ENCODE measurements around the gene LMCD1. TPM values are rescaled to one million over a fixed set of nuclear protein-coding genes. Genes with fewer than 3 reads are reported as not detected.

The LMCD1 gene
- total RNA-seq, 2 experiments from 2014 or later: 2.3 to 10.0 TPM

- Mint-ChIP-seq H3K27me3 (no peaks in the 10 kb centered on the region), H3K9me3 (ENCODE audit: low read depth) (no peaks in the 10 kb centered on the region), H3K36me3 (no peaks in the 10 kb centered on the region), H3K4me1 (no peaks in the 10 kb centered on the region), H3K4me3 (no peak overlapping the region), H3K27ac (no peak overlapping the region)
- DNase-seq (no peak), ATAC-seq (no peak)
- CTCF ChIA-PET: no interaction called here
Measured at GRCh38 chr3:8540456-8540855, 38.8 kb downstream of the LMCD1 start.

GRCh38 chr3:8541486-8541885, 39.9 kb downstream of the LMCD1 start:
- Mint-ChIP-seq H3K4me1 (no peaks in the 10 kb centered on the region), H3K27ac (no peak overlapping the region), H3K4me3 (no peak overlapping the region), H3K36me3 (no peaks in the 10 kb centered on the region), H3K27me3 (no peaks in the 10 kb centered on the region), H3K9me3 (ENCODE audit: low read depth) (no peaks in the 10 kb centered on the region)
- ATAC-seq (no peak), DNase-seq (no peak)
- CTCF ChIA-PET: no interaction called here

- Mint-ChIP-seq H3K27ac (no peak overlapping the region), H3K27me3 (no peaks in the 10 kb centered on the region), H3K4me1 (no peaks in the 10 kb centered on the region), H3K36me3 (no peaks in the 10 kb centered on the region), H3K9me3 (ENCODE audit: low read depth) (no peaks in the 10 kb centered on the region), H3K4me3 (no peak overlapping the region)
- CTCF ChIA-PET: no interaction called here
- no peak for DNase-seq
- no peak for ATAC-seq
Measured at GRCh38 chr3:8542190-8543135, 40.8 kb downstream of the LMCD1 start.

GRCh38 chr3:8546609-8547008, 45.0 kb downstream of the LMCD1 start:
- Mint-ChIP-seq H3K4me1 (no peaks in the 10 kb centered on the region), H3K27ac (no peak overlapping the region), H3K36me3 (no peaks in the 10 kb centered on the region), H3K4me3 (no peak overlapping the region), H3K27me3 (no peaks in the 10 kb centered on the region), H3K9me3 (ENCODE audit: low read depth) (no peaks in the 10 kb centered on the region)
- CTCF ChIA-PET: no interaction called here
- DNase-seq (no peak), ATAC-seq (no peak)

GRCh38 chr3:8548502-8549275, 47.1 kb downstream of the LMCD1 start:
- H3K4me3 Mint-ChIP-seq: no peak overlapping the region
- H3K4me1 Mint-ChIP-seq: no peaks in the 10 kb centered on the region
- H3K36me3 Mint-ChIP-seq: no peaks in the 10 kb centered on the region
- no peak overlapping the region for H3K27ac Mint-ChIP-seq
- H3K9me3 Mint-ChIP-seq (ENCODE audit: low read depth): no peaks in the 10 kb centered on the region
- CTCF ChIA-PET: no interaction called here
- DNase-seq: no peak
- ATAC-seq: no peak
- H3K27me3 Mint-ChIP-seq: no peaks in the 10 kb centered on the region

GRCh38 chr3:8549354-8549753, 47.7 kb downstream of the LMCD1 start:
- H3K4me3 Mint-ChIP-seq: no peak overlapping the region
- no peaks in the 10 kb centered on the region for H3K36me3 Mint-ChIP-seq
- no peaks in the 10 kb centered on the region for H3K9me3 Mint-ChIP-seq (ENCODE audit: low read depth)
- DNase-seq: no peak
- H3K27me3 Mint-ChIP-seq: no peaks in the 10 kb centered on the region
- CTCF ChIA-PET: no interaction called here
- no peaks in the 10 kb centered on the region for H3K4me1 Mint-ChIP-seq
- no peak overlapping the region for H3K27ac Mint-ChIP-seq
- ATAC-seq: no peak

- H3K27ac Mint-ChIP-seq: no peak overlapping the region
- H3K4me3 Mint-ChIP-seq: no peak overlapping the region
- no peaks in the 10 kb centered on the region for H3K4me1 Mint-ChIP-seq
- no peak for ATAC-seq
- H3K27me3 Mint-ChIP-seq: no peaks in the 10 kb centered on the region
- no peaks in the 10 kb centered on the region for H3K36me3 Mint-ChIP-seq
- H3K9me3 Mint-ChIP-seq (ENCODE audit: low read depth): no peaks in the 10 kb centered on the region
- DNase-seq: no peak
- CTCF ChIA-PET: no interaction called here
Measured at GRCh38 chr3:8550611-8551010, 49.0 kb downstream of the LMCD1 start.

- Mint-ChIP-seq H3K4me1 (no peaks in the 10 kb centered on the region), H3K27me3 (no peaks in the 10 kb centered on the region), H3K36me3 (no peaks in the 10 kb centered on the region), H3K27ac (no peak overlapping the region), H3K9me3 (ENCODE audit: low read depth) (no peaks in the 10 kb centered on the region), H3K4me3 (no peak overlapping the region)
- CTCF ChIA-PET: no interaction called here
- DNase-seq (no peak), ATAC-seq (no peak)
Measured at GRCh38 chr3:8552223-8552762, 50.7 kb downstream of the LMCD1 start.

- no peaks in the 10 kb centered on the region for H3K4me1 Mint-ChIP-seq
- no peaks in the 10 kb centered on the region for H3K36me3 Mint-ChIP-seq
- DNase-seq (no peak), ATAC-seq (no peak)
- H3K27ac Mint-ChIP-seq: no peak overlapping the region
- H3K4me3 Mint-ChIP-seq: no peak overlapping the region
- no peaks in the 10 kb centered on the region for H3K27me3 Mint-ChIP-seq
- CTCF ChIA-PET: no interaction called here
- no peaks in the 10 kb centered on the region for H3K9me3 Mint-ChIP-seq (ENCODE audit: low read depth)
Measured at GRCh38 chr3:8553405-8553804, 51.8 kb downstream of the LMCD1 start.

- no peaks in the 10 kb centered on the region for H3K36me3 Mint-ChIP-seq
- H3K27ac Mint-ChIP-seq: no peak overlapping the region
- no peak for DNase-seq
- CTCF ChIA-PET: no interaction called here
- H3K9me3 Mint-ChIP-seq (ENCODE audit: low read depth): no peaks in the 10 kb centered on the region
- no peak for ATAC-seq
- no peaks in the 10 kb centered on the region for H3K4me1 Mint-ChIP-seq
- H3K4me3 Mint-ChIP-seq: no peak overlapping the region
- no peaks in the 10 kb centered on the region for H3K27me3 Mint-ChIP-seq
Measured at GRCh38 chr3:8554696-8555095, 53.1 kb downstream of the LMCD1 start.

GRCh38 chr3:8555113-8555661, 53.6 kb downstream of the LMCD1 start:
- no peak for ATAC-seq
- H3K27me3 Mint-ChIP-seq: no peaks in the 10 kb centered on the region
- H3K36me3 Mint-ChIP-seq: no peaks in the 10 kb centered on the region
- CTCF ChIA-PET: no interaction called here
- no peak for DNase-seq
- H3K4me3 Mint-ChIP-seq: no peak overlapping the region
- H3K27ac Mint-ChIP-seq: no peak overlapping the region
- no peaks in the 10 kb centered on the region for H3K4me1 Mint-ChIP-seq
- no peaks in the 10 kb centered on the region for H3K9me3 Mint-ChIP-seq (ENCODE audit: low read depth)

GRCh38 chr3:8555725-8556472, 54.3 kb downstream of the LMCD1 start:
- no peaks in the 10 kb centered on the region for H3K27me3 Mint-ChIP-seq
- no peaks in the 10 kb centered on the region for H3K36me3 Mint-ChIP-seq
- CTCF ChIA-PET: no interaction called here
- H3K4me1 Mint-ChIP-seq: no peaks in the 10 kb centered on the region
- H3K9me3 Mint-ChIP-seq (ENCODE audit: low read depth): no peaks in the 10 kb centered on the region
- no peak overlapping the region for H3K27ac Mint-ChIP-seq
- no peak for DNase-seq
- no peak overlapping the region for H3K4me3 Mint-ChIP-seq
- no peak for ATAC-seq

GRCh38 chr3:8556473-8556869, 54.8 kb downstream of the LMCD1 start:
- H3K27me3 Mint-ChIP-seq: no peaks in the 10 kb centered on the region
- no peaks in the 10 kb centered on the region for H3K4me1 Mint-ChIP-seq
- H3K27ac Mint-ChIP-seq: no peak overlapping the region
- CTCF ChIA-PET: no interaction called here
- H3K9me3 Mint-ChIP-seq (ENCODE audit: low read depth): no peaks in the 10 kb centered on the region
- DNase-seq: no peak
- no peaks in the 10 kb centered on the region for H3K36me3 Mint-ChIP-seq
- no peak for ATAC-seq
- H3K4me3 Mint-ChIP-seq: no peak overlapping the region

Data from activated CD8-positive, alpha-beta memory T cell treated with anti-CD3 and anti-CD28 coated beads, Interleukin-2, amount 10 ng/mL, durations not matched to agents 7 days and 5 days (primary cell).